Ramos (cell line): ENCODE results near the gene GABRD.

Experiments used
- in situ Hi-C: fragments of 300-500 bp; cut with MboI; formaldehyde crosslinking; loops from one replicate; pipeline ENCODE4 v1.14.3; 2022; ENCODE audit warnings: low sequenced_read_pairs; ENCODE audit not compliant: unreplicated experiment

The GABRD gene

GRCh38 chr1:1982379-1983232, 36.5 kb upstream of the GABRD start:
- in situ Hi-C loops: no loop called here

- in situ Hi-C loops: no loop called here
These were observed 34.5 kb upstream of the GABRD start for GRCh38 chr1:1984560-1985070.

- in situ Hi-C loops: no loop called here
These were observed 33.6 kb upstream of the GABRD start for GRCh38 chr1:1985375-1986050.

GRCh38 chr1:1986451-1987141, 32.5 kb upstream of the GABRD start:
- in situ Hi-C loops: no loop called here

- in situ Hi-C loops: no loop called here
These were observed 32.0 kb upstream of the GABRD start for GRCh38 chr1:1987142-1987510.

- in situ Hi-C loops: no loop called here
These were observed 30.8 kb upstream of the GABRD start for GRCh38 chr1:1988061-1988945.

GRCh38 chr1:1989102-1989542, 30.0 kb upstream of the GABRD start:
- in situ Hi-C loops: no loop called here

- in situ Hi-C loops: no loop called here
These were observed 29.4 kb upstream of the GABRD start for GRCh38 chr1:1989789-1990188.

- in situ Hi-C loops: no loop called here
These were observed 28.9 kb upstream of the GABRD start for GRCh38 chr1:1990222-1990621.

GRCh38 chr1:1994536-1994935, 24.6 kb upstream of the GABRD start:
- in situ Hi-C loops: no loop called here

- in situ Hi-C loops: no loop called here
These were observed 22.9 kb upstream of the GABRD start for GRCh38 chr1:1996207-1996651.

- in situ Hi-C loops: no loop called here
These were observed 21.6 kb upstream of the GABRD start for GRCh38 chr1:1997576-1997975.

GRCh38 chr1:2000432-2000831, 18.7 kb upstream of the GABRD start:
- in situ Hi-C loops: no loop called here

- in situ Hi-C loops: no loop called here
These were observed 18.3 kb upstream of the GABRD start for GRCh38 chr1:2000850-2001249.

- in situ Hi-C loops: no loop called here
These were observed 17.3 kb upstream of the GABRD start for GRCh38 chr1:2001773-2002411.

- in situ Hi-C loops: no loop called here
These were observed 15.5 kb upstream of the GABRD start, which contains the start of gene CFAP74 for GRCh38 chr1:2003541-2004131. Gene CFAP74 (minus strand): TSS chr1:2003786. CDS start chr1:1990956, 12,830 bp downstream.

GRCh38 chr1:2004856-2005255, 14.3 kb upstream of the GABRD start:
- in situ Hi-C loops: no loop called here

GRCh38 chr1:2009101-2010053, 9.8 kb upstream of the GABRD start:
- in situ Hi-C loops: no loop called here
